Stimulated activated naive CD4-positive, alpha-beta T cell (primary cell): Measurements from ENCODE around the gene NEK7.

ENCODE experiments used
- DNase-seq, 6 experiments: peaks; one replicate each; lab custom pipeline; 2025; lab: John Stamatoyannopoulos, UW

NEK7 gene

GRCh38 chr1:198255784-198256183 is 99.0 kb downstream of the NEK7 start:
- no peak for DNase-seq

GRCh38 chr1:198258491-198258890 is 101.7 kb downstream of the NEK7 start:
- no peak for DNase-seq

GRCh38 chr1:198259333-198260074 is 102.7 kb downstream of the NEK7 start:
- DNase-seq = no peak

- DNase-seq = no peak
Observed at GRCh38 chr1:198261886-198262285, 105.1 kb downstream of the NEK7 start.

GRCh38 chr1:198263186-198263585 is 106.4 kb downstream of the NEK7 start:
- no peak for DNase-seq

- no peak for DNase-seq
Observed at GRCh38 chr1:198264282-198264681, 107.5 kb downstream of the NEK7 start.

GRCh38 chr1:198265073-198265661 is 108.4 kb downstream of the NEK7 start:
- no peak for DNase-seq

- DNase-seq = no peak
Observed at GRCh38 chr1:198267056-198267455, 110.3 kb downstream of the NEK7 start.

- no peak for DNase-seq
Observed at GRCh38 chr1:198267921-198268320, 111.1 kb downstream of the NEK7 start.

- DNase-seq = no peak
Observed at GRCh38 chr1:198268784-198269645, 112.2 kb downstream of the NEK7 start.

- DNase-seq = no peak
Observed at GRCh38 chr1:198269646-198269940, 112.8 kb downstream of the NEK7 start.

GRCh38 chr1:198270273-198270828 is 113.6 kb downstream of the NEK7 start:
- DNase-seq = no peak

GRCh38 chr1:198271467-198271866 is 114.7 kb downstream of the NEK7 start:
- DNase-seq = no peak

GRCh38 chr1:198272492-198272891 is 115.7 kb downstream of the NEK7 start:
- no peak for DNase-seq

GRCh38 chr1:198273748-198274295 is 117.0 kb downstream of the NEK7 start:
- no peak for DNase-seq

GRCh38 chr1:198275597-198275996 is 118.8 kb downstream of the NEK7 start:
- DNase-seq = no peak

- no peak for DNase-seq
Observed at GRCh38 chr1:198276241-198276640, 119.4 kb downstream of the NEK7 start.

GRCh38 chr1:198278943-198279342 is 122.1 kb downstream of the NEK7 start:
- DNase-seq = no peak

- no peak for DNase-seq
Observed at GRCh38 chr1:198280080-198280479, 123.3 kb downstream of the NEK7 start.

GRCh38 chr1:198281911-198282310 is 125.1 kb downstream of the NEK7 start:
- no peak for DNase-seq

GRCh38 chr1:198283222-198283621 is 126.4 kb downstream of the NEK7 start:
- DNase-seq = no peak

GRCh38 chr1:198287916-198288315 is 131.1 kb downstream of the NEK7 start:
- DNase-seq = no peak
